SH-SY5Y (cell line): ENCODE measurements around the gene MYO5C.

Experiments
- GATA2 ChIP-seq: IDR thresholded peaks from 2 replicates; pipeline ENCODE4 v1.6.1; 2011; ENCODE audit warnings: mild to moderate bottlenecking, low read depth, low read length
- GATA3 ChIP-seq: IDR thresholded peaks from 2 replicates; pipeline ENCODE4 v1.6.1; 2011; ENCODE audit warnings: low read depth, mild to moderate bottlenecking, low read length, moderate library complexity

GRCh38 chr15:52326756-52327155 is 31.2 kb upstream of the MYO5C start:
- no peak for TF ChIP-seq GATA2
- TF ChIP-seq GATA3 = no peak
